Thyroid gland (tissue), 4 donors: ENCODE data around the gene VPS9D1.

Source experiments
- CTCF ChIP-seq, 6 experiments: fragments of 200-600 bp in 3 of 6; fragments of 450-650 bp in 3 of 6; sonication (generic) in 3 of 6; IDR thresholded peaks; one replicate each; pipeline ENCODE4 v1.5.1; 2016 to 2019; ENCODE audit warnings: antibody characterized with exemption in 6 of 6, mild to moderate bottlenecking in 2 of 6, inconsistent platforms in 1 of 6, moderate library complexity in 1 of 6
- POLR2A ChIP-seq, 2 donors: fragments of 450-650 bp; IDR thresholded peaks; one replicate each; pipeline ENCODE4 v1.6.1; 2017; ENCODE audit warnings: antibody characterized with exemption in 2 of 2, mild to moderate bottlenecking in 2 of 2, moderate library complexity in 1 of 2

- no peak for TF ChIP-seq CTCF (IDR thresholded peaks at IDR 0.05)
- no peak for TF ChIP-seq POLR2A (IDR thresholded peaks at IDR 0.05)
Observed at GRCh38 chr16:89721546-89722391, 1.1 kb upstream of the VPS9D1 start.
